Measurements from ENCODE around the gene ZNF592.

GRCh38 chr15:84791763-84792162 is 43.4 kb downstream of the ZNF592 start:
- TF ChIP-seq CTCF (conservative IDR thresholded peaks at IDR 0.05 in 1 of 2, IDR thresholded peaks at IDR 0.05 in 1 of 2; ENCODE audit: extremely low read depth in 1 of 2, insufficient read depth in 1 of 2, low read depth in 1 of 2, low read length in 2 of 2) (no peak), EZH2 (IDR thresholded peaks at IDR 0.05; ENCODE audit: borderline replicate concordance, low read length) (no peak)
